NK-92 treated with Interleukin-12 subunit alpha and Interleukin-12 subunit beta, amount 100 ng/mL, for 24 hours (cell line): ENCODE measurements around the gene IL1RAPL1.
"Not testable (repeated sequence)": the region's sequence is repeated elsewhere in the genome, so short reads cannot be mapped to it uniquely, and the experiment has no call there.

Experiments
- DNase-seq: peaks from one replicate; lab custom pipeline; 2025; lab: John Stamatoyannopoulos, UW

IL1RAPL1 gene

GRCh38 chrX:28787206-28787605, 200.0 kb downstream of the IL1RAPL1 start:
- no peak for DNase-seq

GRCh38 chrX:28800671-28801070, 213.4 kb downstream of the IL1RAPL1 start:
- not testable (repeated sequence) for DNase-seq

- no peak for DNase-seq
Measured at GRCh38 chrX:28802625-28803024, 215.4 kb downstream of the IL1RAPL1 start.

- no peak for DNase-seq
Measured at GRCh38 chrX:28835991-28836390, 248.7 kb downstream of the IL1RAPL1 start.

- no peak for DNase-seq
Measured at GRCh38 chrX:28843817-28844216, 256.6 kb downstream of the IL1RAPL1 start.

GRCh38 chrX:28847423-28847822, 260.2 kb downstream of the IL1RAPL1 start:
- DNase-seq = no peak

- no peak for DNase-seq
Measured at GRCh38 chrX:28848707-28849106, 261.5 kb downstream of the IL1RAPL1 start.

GRCh38 chrX:28850955-28851354, 263.7 kb downstream of the IL1RAPL1 start:
- no peak for DNase-seq

GRCh38 chrX:28851871-28852270, 264.6 kb downstream of the IL1RAPL1 start:
- DNase-seq = no peak

- no peak for DNase-seq
Measured at GRCh38 chrX:28854637-28855036, 267.4 kb downstream of the IL1RAPL1 start.

GRCh38 chrX:28876408-28876807, 289.2 kb downstream of the IL1RAPL1 start:
- DNase-seq = no peak

- no peak for DNase-seq
Measured at GRCh38 chrX:28876901-28877300, 289.7 kb downstream of the IL1RAPL1 start.

- DNase-seq = no peak
Measured at GRCh38 chrX:28880136-28880535, 292.9 kb downstream of the IL1RAPL1 start.

GRCh38 chrX:28884823-28885222, 297.6 kb downstream of the IL1RAPL1 start:
- no peak for DNase-seq

- no peak for DNase-seq
Measured at GRCh38 chrX:28888416-28888815, 301.2 kb downstream of the IL1RAPL1 start.

- DNase-seq = no peak
Measured at GRCh38 chrX:28889591-28890090, 302.4 kb downstream of the IL1RAPL1 start.

- DNase-seq = no peak
Measured at GRCh38 chrX:28901637-28902036, 314.4 kb downstream of the IL1RAPL1 start.

- no peak for DNase-seq
Measured at GRCh38 chrX:28910487-28910886, 323.2 kb downstream of the IL1RAPL1 start.

- DNase-seq = no peak
Measured at GRCh38 chrX:28920153-28920943, 333.1 kb downstream of the IL1RAPL1 start.

GRCh38 chrX:28922106-28922505, 334.9 kb downstream of the IL1RAPL1 start:
- DNase-seq = no peak

- DNase-seq = no peak
Measured at GRCh38 chrX:28946846-28947245, 359.6 kb downstream of the IL1RAPL1 start.

- no peak for DNase-seq
Measured at GRCh38 chrX:28960063-28960462, 372.8 kb downstream of the IL1RAPL1 start.

- no peak for DNase-seq
Measured at GRCh38 chrX:28966331-28966730, 379.1 kb downstream of the IL1RAPL1 start.

- DNase-seq = no peak
Measured at GRCh38 chrX:28969126-28969525, 381.9 kb downstream of the IL1RAPL1 start.
